Stimulated activated CD8-positive, alpha-beta memory T cell treated with anti-CD3 and anti-CD28 coated beads, Interleukin-15, amount 100 ng/mL, for 48 hours (primary cell): ENCODE results near the gene VPS29.
"Not testable (repeated sequence)": the region's sequence is repeated elsewhere in the genome, so short reads cannot be mapped to it uniquely, and the experiment has no call there.

Experiments
- DNase-seq, 2 donors: peaks; one replicate each; pipeline ENCODE4 v3.0.0-alpha.2; 2020; ENCODE audit warnings: low read depth in 2 of 2

Gene VPS29

GRCh38 chr12:110501752-110502738, at the start of gene VPS29, which contains the start of gene RAD9B:
VPS29 (minus strand) TSS chr12:110502111; CDS start chr12:110502051, 60 bp downstream.
RAD9B (plus strand) TSS chr12:110502331; CDS start chr12:110502338, 7 bp downstream.
- DNase-seq: peak; percentile 97 to 99

GRCh38 chr12:110550981-110551380, 49.1 kb upstream of the VPS29 start:
- DNase-seq: no peak

- DNase-seq: no peak
Observed at GRCh38 chr12:110549716-110550115, 47.8 kb upstream of the VPS29 start.

- DNase-seq: no peak
Observed at GRCh38 chr12:110548678-110549077, 46.8 kb upstream of the VPS29 start.

- DNase-seq: no peak
Observed at GRCh38 chr12:110547090-110547489, 45.2 kb upstream of the VPS29 start.

GRCh38 chr12:110546339-110546738, 44.4 kb upstream of the VPS29 start:
- no peak for DNase-seq

- no peak for DNase-seq
Observed at GRCh38 chr12:110545812-110546211, 43.9 kb upstream of the VPS29 start.

GRCh38 chr12:110545259-110545658, 43.3 kb upstream of the VPS29 start:
- DNase-seq: not testable (repeated sequence)

- no peak for DNase-seq
Observed at GRCh38 chr12:110543965-110544364, 42.1 kb upstream of the VPS29 start.

- DNase-seq: no peak
Observed at GRCh38 chr12:110543252-110543959, 41.5 kb upstream of the VPS29 start.

- DNase-seq: no peak
Observed at GRCh38 chr12:110540048-110540447, 38.1 kb upstream of the VPS29 start.

- DNase-seq: no peak
Observed at GRCh38 chr12:110538869-110539622, 37.1 kb upstream of the VPS29 start.

- DNase-seq: no peak
Observed at GRCh38 chr12:110537605-110538409, 35.9 kb upstream of the VPS29 start.

- DNase-seq: no peak
Observed at GRCh38 chr12:110536834-110537604, 35.1 kb upstream of the VPS29 start.

GRCh38 chr12:110534811-110535210, 32.9 kb upstream of the VPS29 start:
- DNase-seq: no peak

- DNase-seq: no peak
Observed at GRCh38 chr12:110533607-110534006, 31.7 kb upstream of the VPS29 start.

- no peak for DNase-seq
Observed at GRCh38 chr12:110532644-110533043, 30.7 kb upstream of the VPS29 start.

- no peak for DNase-seq
Observed at GRCh38 chr12:110531741-110532333, 29.9 kb upstream of the VPS29 start.

- no peak for DNase-seq
Observed at GRCh38 chr12:110530511-110530910, 28.6 kb upstream of the VPS29 start.
